DMS 273 treated with DMSO at 0.1 percent for 48 hours (cell line): Measurements from ENCODE around the gene FAM193B.
"Not testable (repeated sequence)": the region's sequence is repeated elsewhere in the genome, so short reads cannot be mapped to it uniquely, and the experiment has no call there.

ENCODE experiments used
- DNase-seq: peaks from one replicate; lab custom pipeline; 2025; lab: John Stamatoyannopoulos, UW

The FAM193B gene

GRCh38 chr5:177537389-177538361, 16.7 kb downstream of the FAM193B start:
- DNase-seq: no peak

DNA sequence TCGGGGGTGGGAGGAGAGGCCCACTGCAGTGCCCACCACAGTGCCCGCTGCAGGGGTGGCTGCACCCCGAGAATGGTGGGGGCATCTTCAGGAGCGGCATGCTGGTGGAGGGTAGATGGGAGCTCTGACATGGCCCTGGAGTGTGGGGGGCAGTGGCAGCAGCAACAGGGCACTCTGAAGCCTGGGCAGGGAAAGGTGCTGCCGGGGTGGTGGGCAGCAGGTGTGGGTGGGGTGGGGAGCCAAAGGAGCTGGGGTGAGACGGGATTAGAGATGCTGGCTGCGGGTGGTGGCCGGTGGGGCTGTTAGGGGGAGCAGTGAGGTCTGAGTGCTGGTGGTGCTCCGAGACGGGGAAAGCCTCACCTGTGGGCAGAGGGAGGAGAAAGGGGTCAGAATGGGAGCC, 18.0 kb downstream of the FAM193B start:
- no peak for DNase-seq

- no peak for DNase-seq
These were observed 19.2 kb downstream of the FAM193B start for GRCh38 chr5:177535125-177535524.

DNA sequence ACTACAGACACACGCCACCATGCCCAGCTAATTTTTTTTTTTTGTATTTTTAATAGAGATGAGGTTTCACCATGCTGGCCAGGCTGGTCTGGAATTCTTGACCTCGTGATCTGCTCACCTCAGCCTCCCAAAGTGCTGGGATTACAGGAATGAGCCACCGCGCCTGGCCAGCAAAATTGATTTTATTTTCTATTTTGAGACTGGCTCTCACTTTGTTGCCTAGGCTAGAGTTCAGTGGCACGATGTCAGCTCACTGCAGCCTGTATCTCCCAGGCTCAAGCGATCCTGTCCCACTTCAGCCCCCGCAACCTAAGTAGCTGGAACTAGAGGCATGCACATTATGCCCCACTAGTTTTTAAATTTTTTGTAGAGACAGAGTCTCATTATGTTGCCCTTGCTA, 19.9 kb downstream of the FAM193B start:
- not testable (repeated sequence) for DNase-seq

- no peak for DNase-seq
These were observed 23.0 kb downstream of the FAM193B start for GRCh38 chr5:177531209-177531940.

- no peak for DNase-seq
These were observed 23.7 kb downstream of the FAM193B start for GRCh38 chr5:177530638-177531037.

DNA sequence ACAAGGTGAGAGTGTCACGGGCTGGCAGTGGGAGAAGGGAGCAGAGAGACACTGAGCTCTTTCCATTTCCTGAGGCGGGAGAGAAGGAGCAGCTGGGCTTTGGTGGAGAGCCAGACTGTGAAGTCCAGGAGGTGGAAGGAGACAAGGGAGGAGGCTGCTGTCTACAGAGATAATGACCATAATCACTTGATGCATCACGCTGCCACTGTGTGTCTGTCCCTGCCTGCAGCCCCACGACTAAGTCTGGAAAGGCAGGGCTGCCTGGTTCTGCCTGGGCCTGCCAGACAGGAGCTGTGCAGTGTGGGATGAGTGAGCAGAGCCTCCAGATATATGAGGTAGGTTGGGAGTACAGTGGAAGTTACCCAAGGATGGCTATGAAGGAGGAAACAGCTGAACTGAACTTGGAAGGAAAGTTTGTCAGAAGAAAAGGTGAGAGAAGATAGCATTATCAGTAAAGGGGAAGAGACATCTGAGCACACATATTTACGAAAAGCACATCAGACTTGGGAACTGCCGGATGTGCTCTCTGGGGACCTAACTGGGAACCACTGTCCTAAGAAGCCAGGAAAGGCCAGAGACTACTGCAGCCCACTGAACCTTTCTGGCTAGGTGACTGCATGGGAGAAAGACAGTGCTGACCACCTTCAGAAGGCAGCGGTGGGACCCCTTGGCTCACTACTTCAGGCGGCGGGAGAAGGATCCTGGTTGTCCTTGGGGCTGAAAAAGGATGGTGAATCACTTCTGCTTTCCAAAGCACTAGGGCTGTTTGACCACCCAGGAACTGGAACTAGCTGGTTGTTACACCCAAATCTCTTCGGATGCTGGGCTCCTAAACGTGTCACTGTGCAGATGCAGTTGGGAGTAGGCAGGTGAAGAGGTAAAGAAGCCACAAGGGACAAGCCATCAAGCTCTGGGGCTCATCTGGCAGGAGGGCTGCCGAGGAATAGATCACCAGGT, 24.8 kb downstream of the FAM193B start:
- no peak for DNase-seq

DNA sequence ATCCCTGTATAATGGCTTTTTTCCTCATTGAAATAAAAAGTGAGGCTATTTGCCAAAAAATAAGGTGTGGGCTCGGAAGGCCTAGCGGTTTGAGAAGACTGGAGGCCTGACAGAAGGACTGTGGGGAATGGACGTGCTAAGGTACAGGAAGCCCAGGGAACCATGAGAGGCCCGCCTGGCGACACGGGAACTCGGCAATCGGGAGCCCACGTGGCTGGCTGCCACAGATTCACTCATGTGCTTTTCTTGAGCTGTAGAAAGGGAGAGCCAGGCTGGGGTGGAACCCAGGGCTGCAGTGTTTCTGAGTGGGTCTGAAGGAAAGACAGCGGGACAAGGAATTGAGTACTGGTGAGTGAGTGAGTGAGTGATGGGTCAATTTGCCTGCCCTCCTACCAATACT, 25.7 kb downstream of the FAM193B start:
- DNase-seq: no peak

DNA sequence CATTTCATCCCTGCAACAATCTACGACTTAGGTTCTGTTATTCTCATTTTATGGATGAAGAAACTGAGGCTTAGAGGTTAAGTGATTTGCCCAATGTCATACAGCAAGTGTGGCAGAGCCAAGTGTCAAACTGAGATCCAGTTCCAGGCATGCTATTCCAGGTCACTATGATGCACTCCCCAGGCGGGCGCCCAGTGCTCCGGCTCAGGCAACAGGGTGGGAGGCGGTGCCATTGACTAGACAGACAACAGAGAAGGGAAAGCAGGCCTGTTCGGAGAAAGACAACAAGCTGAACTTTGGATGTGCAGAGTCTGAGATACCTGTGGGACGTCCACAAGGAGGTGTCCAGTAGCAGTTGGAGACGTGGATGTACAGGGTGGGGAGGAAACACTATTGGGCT, 26.8 kb downstream of the FAM193B start:
- no peak for DNase-seq

DNA sequence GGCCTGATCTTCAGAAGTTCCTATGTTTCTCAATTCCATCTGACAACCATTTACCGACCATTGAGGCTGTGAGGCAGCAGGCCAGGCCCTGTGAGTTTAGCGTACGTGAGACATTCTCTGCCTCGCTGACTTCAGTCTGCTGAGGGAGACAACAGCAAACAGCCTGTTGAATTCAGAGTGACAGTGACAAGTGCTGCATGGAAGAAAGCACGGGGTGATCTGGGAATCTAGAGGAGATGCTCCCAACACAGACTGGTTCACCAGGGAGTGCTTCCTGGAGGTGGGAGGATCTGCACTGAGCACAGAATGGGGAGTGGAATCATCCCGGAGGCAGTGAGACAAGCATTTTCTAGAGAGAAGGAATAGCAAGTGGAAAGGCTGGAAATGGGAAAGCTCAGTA, 27.6 kb downstream of the FAM193B start:
- no peak for DNase-seq

GRCh38 chr5:177526191-177526590, 28.2 kb downstream of the FAM193B start:
- DNase-seq: no peak

GRCh38 chr5:177524941-177525655, 29.3 kb downstream of the FAM193B start:
- DNase-seq: no peak

DNA sequence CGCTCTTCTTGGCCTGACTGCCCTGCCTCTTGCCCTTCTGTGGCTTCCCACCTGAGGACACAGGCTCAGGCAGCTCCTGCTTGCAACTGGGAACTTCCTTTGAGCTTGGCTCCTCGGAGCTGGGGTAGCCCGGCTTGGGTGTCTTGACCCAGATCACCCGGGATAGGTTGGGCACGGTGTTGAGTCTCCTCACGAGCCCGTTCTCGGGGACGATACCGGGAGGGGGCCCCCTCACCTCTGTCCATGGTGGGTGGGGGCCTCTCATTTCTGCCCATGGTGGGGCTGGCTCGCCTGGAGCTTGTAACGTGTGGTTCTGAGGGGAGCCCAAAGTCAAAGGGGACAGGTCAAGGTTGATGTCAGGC, 29.8 kb downstream of the FAM193B start:
- no peak for DNase-seq

DNA sequence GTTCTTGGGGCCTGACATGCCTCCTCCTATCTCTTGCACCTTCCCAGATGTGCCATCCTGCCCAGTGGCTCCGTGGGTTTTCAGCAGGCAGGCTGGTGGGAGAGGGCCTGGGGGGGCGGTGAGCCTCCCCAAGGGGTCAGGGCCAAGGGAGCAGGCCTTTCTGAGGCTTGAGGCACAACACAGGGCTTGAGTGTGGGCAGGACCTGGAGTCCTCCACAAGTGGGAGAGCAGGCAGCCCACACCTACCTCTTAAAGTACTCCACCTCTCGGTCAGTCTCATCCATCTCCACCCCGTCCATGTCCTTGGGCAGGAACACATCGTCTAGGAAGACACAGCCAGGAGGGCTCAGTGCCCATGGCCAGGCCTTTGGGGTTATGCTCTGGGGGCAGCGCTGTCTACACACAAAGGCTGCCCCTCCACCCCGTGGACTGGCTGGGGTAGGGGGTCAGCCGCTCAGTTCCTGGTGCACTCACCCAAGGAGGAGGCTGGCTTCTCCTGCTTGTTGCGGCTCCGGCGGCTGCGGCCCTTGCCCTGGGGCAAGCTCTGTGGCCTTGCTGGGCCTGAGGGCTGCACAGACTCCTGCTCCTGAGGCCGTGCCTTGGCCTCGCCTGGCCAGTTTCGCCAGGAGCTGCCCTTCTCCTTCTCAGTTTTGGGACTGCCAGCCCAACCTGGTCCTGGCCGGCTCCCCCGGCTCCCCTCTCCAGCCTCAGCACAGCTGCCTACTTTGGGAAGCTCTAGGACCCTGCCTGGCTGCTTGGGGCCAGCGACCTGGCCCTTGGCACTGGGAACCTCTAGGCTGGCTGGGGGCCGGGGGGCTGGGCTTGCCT, 30.4 kb downstream of the FAM193B start:
- DNase-seq: no peak

- no peak for DNase-seq
These were observed 33.3 kb downstream of the FAM193B start for GRCh38 chr5:177520916-177521513.

GRCh38 chr5:177520271-177520670, 34.1 kb downstream of the FAM193B start:
- DNase-seq: no peak

GRCh38 chr5:177519463-177520235, 34.7 kb downstream of the FAM193B start:
- DNase-seq: no peak

GRCh38 chr5:177516601-177517568, 37.5 kb downstream of the FAM193B start, which contains the start of gene DDX41:
DDX41 (minus strand) TSS chr5:177516961; CDS start chr5:177516945, 16 bp downstream.
- DNase-seq: peak; percentile 96
